ENCODE measurements around the gene NCKAP5L.
A peak's percentile ranks its signal among the peaks of the same experiment; 100 is the strongest.

The NCKAP5L gene

DNA sequence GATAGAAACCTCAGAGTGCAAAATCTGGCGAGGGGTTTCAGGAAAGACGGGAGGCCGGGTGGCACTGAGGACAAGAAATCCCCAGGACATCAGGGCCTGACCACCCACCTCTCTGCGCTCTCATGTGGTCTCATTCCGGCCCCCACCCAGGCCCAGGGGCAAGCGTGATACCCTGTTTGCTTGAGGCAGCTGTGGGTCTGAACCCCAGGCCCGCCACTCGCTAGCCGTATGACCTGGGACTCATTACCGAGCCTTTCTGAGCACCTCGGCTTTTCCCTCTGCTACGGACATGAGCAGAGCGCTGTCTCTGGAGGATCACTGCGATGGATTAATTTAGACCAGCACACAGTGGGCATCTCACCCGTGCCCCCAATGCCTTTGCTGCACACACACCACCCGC, 40.2 kb upstream of the NCKAP5L start:
- Histone ChIP-seq H3K79me2 (ENCODE audit: insufficient read depth, low read length) (no peaks in the 10 kb centered on the region), H2AFZ (ENCODE audit: low read length) (no peak overlapping the region), H3F3A (ENCODE audit: low read depth) (no peaks in the 10 kb centered on the region), H3K27me3 (ENCODE audit: insufficient read depth, low read length, poor library complexity, severe bottlenecking) (no peaks in the 10 kb centered on the region), H3K4me3 (ENCODE audit: low read length, poor library complexity, severe bottlenecking) (no peak overlapping the region), H3K9me2 (replicated peaks; ENCODE audit: low read depth, low read length) (no peaks in the 10 kb centered on the region), H3K4me1 (ENCODE audit: insufficient read depth, low read length, poor library complexity, severe bottlenecking) (no peaks in the 10 kb centered on the region), H3K4me2 (ENCODE audit: low read depth, low read length, poor library complexity, severe bottlenecking) (no peak overlapping the region), H3K9ac (ENCODE audit: low read depth, low read length, poor library complexity, severe bottlenecking) (no peak overlapping the region), H4K20me1 (ENCODE audit: insufficient read depth, low read length, poor library complexity, severe bottlenecking) (no peaks in the 10 kb centered on the region), H3K36me3 (ENCODE audit: insufficient read depth, low read length) (no peaks in the 10 kb centered on the region), H3K9me3 (ENCODE audit: insufficient read depth, low read depth, low read length) (no peaks in the 10 kb centered on the region)
- TF ChIP-seq, protein P1, sequence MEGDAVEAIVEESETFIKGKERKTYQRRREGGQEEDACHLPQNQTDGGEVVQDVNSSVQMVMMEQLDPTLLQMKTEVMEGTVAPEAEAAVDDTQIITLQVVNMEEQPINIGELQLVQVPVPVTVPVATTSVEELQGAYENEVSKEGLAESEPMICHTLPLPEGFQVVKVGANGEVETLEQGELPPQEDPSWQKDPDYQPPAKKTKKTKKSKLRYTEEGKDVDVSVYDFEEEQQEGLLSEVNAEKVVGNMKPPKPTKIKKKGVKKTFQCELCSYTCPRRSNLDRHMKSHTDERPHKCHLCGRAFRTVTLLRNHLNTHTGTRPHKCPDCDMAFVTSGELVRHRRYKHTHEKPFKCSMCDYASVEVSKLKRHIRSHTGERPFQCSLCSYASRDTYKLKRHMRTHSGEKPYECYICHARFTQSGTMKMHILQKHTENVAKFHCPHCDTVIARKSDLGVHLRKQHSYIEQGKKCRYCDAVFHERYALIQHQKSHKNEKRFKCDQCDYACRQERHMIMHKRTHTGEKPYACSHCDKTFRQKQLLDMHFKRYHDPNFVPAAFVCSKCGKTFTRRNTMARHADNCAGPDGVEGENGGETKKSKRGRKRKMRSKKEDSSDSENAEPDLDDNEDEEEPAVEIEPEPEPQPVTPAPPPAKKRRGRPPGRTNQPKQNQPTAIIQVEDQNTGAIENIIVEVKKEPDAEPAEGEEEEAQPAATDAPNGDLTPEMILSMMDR (conservative IDR thresholded peaks at IDR 0.05; ENCODE audit: low read length), result no peak
- TF ChIP-seq EZH2phosphoT487 (IDR thresholded peaks at IDR 0.05; ENCODE audit: borderline replicate concordance), result no peak

GRCh38 chr12:49867570-49868341, 39.5 kb upstream of the NCKAP5L start:
- H2AFZ ChIP-seq (ENCODE audit: low read length), result no peak overlapping the region
- H3K4me3 ChIP-seq (ENCODE audit: low read length, poor library complexity, severe bottlenecking), result no peak overlapping the region
- no peak overlapping the region for H3K9ac ChIP-seq (ENCODE audit: low read depth, low read length, poor library complexity, severe bottlenecking)
- no peak overlapping the region for H3K4me2 ChIP-seq (ENCODE audit: low read depth, low read length, poor library complexity, severe bottlenecking)
- no peaks in the 10 kb centered on the region for H3K36me3 ChIP-seq (ENCODE audit: insufficient read depth, low read length)
- H3K27me3 ChIP-seq (ENCODE audit: insufficient read depth, low read length, poor library complexity, severe bottlenecking), result no peaks in the 10 kb centered on the region
- H3F3A ChIP-seq (ENCODE audit: low read depth), result no peaks in the 10 kb centered on the region
- no peaks in the 10 kb centered on the region for H4K20me1 ChIP-seq (ENCODE audit: insufficient read depth, low read length, poor library complexity, severe bottlenecking)
- no peaks in the 10 kb centered on the region for H3K9me2 ChIP-seq (replicated peaks; ENCODE audit: low read depth, low read length)
- no peaks in the 10 kb centered on the region for H3K4me1 ChIP-seq (ENCODE audit: insufficient read depth, low read length, poor library complexity, severe bottlenecking)
- H3K79me2 ChIP-seq (ENCODE audit: insufficient read depth, low read length), result no peaks in the 10 kb centered on the region
- H3K9me3 ChIP-seq (ENCODE audit: insufficient read depth, low read depth, low read length), result no peaks in the 10 kb centered on the region
- TF ChIP-seq, protein P1 (conservative IDR thresholded peaks at IDR 0.05; ENCODE audit: low read length), result no peak

GRCh38 chr12:49866859-49867569, 38.8 kb upstream of the NCKAP5L start:
- Histone ChIP-seq H4K20me1 (ENCODE audit: insufficient read depth, low read length, poor library complexity, severe bottlenecking) (no peaks in the 10 kb centered on the region), H3K27me3 (ENCODE audit: insufficient read depth, low read length, poor library complexity, severe bottlenecking) (no peaks in the 10 kb centered on the region), H3K4me1 (ENCODE audit: insufficient read depth, low read length, poor library complexity, severe bottlenecking) (no peaks in the 10 kb centered on the region), H3K9ac (ENCODE audit: low read depth, low read length, poor library complexity, severe bottlenecking) (no peak overlapping the region), H3F3A (ENCODE audit: low read depth) (no peaks in the 10 kb centered on the region), H3K9me3 (ENCODE audit: insufficient read depth, low read depth, low read length) (no peaks in the 10 kb centered on the region), H3K9me2 (replicated peaks; ENCODE audit: low read depth, low read length) (no peaks in the 10 kb centered on the region), H2AFZ (ENCODE audit: low read length) (peak overlapping the region; percentile 70), H3K4me2 (ENCODE audit: low read depth, low read length, poor library complexity, severe bottlenecking) (no peak overlapping the region), H3K79me2 (ENCODE audit: insufficient read depth, low read length) (no peaks in the 10 kb centered on the region), H3K4me3 (ENCODE audit: low read length, poor library complexity, severe bottlenecking) (no peak overlapping the region), H3K36me3 (ENCODE audit: insufficient read depth, low read length) (no peaks in the 10 kb centered on the region)
- no peak for TF ChIP-seq EZH2phosphoT487 (IDR thresholded peaks at IDR 0.05; ENCODE audit: borderline replicate concordance)
- TF ChIP-seq, protein P1 (conservative IDR thresholded peaks at IDR 0.05; ENCODE audit: low read length), result peak; percentile 93
